K562 (cell line): ENCODE results near the gene S100A1. TPM values are rescaled to one million over a fixed set of nuclear protein-coding genes. Genes with fewer than 3 reads are reported as not detected.

ENCODE experiments used
- JUND ChIP-seq, 2 experiments: IDR thresholded peaks; 2 replicates in 1 of 2; 3 replicates in 1 of 2; pipeline ENCODE4 v1.6.1; 2011; ENCODE audit warnings: borderline replicate concordance in 2 of 2, low read depth in 2 of 2, low read length in 2 of 2, improper control_type of control experiment in 1 of 2, missing biosample characterization in 1 of 2, missing genetic modification characterization in 1 of 2, missing genetic modification reagents in 1 of 2
- KLF13 ChIP-seq: fragments of 450-650 bp; IDR thresholded peaks from 2 replicates; pipeline ENCODE4 v1.6.1; 2016; ENCODE audit warnings: missing genetic modification characterization, low read depth, mild to moderate bottlenecking, missing compliant biosample characterization, moderate library complexity, borderline replicate concordance
- KLF16 ChIP-seq: IDR thresholded peaks from 2 replicates; pipeline ENCODE4 v1.6.1; 2016; ENCODE audit warnings: antibody characterized with exemption
- POLR2G ChIP-seq: fragments of 200-400 bp; formaldehyde crosslinking; IDR thresholded peaks from 2 replicates; pipeline ENCODE4 v1.6.1; 2017; ENCODE audit warnings: low read depth, mild to moderate bottlenecking, antibody characterized with exemption, low read length, moderate library complexity
- ZNF586 ChIP-seq: fragments of 450-650 bp; formaldehyde crosslinking; conservative IDR thresholded peaks from 2 replicates; pipeline ENCODE4 v1.4.0; 2020; ENCODE audit warnings: mild to moderate bottlenecking, moderate library complexity
- polyA plus RNA-seq, 8 experiments: library from polyadenylated mRNA; depleted of rRNA in 4 of 8; stranded (reverse) in 5 of 8; unstranded in 3 of 8; fragments of >200 nt; fragmentation: Nextera tagmentation in 2 of 8; fragmentation: Illumina TruSeq in 1 of 8; extraction: Ambion mirVana in 2 of 8; extraction: Trizol in 1 of 8; gene quantifications; 2 replicates each; pipeline versions ENCODE4 v1.2.1 to v1.2.3, GENCODE V29; 2011 to 2014; ENCODE audit warnings: inconsistent platforms in 1 of 8, missing spikeins in 1 of 8
- total RNA-seq, 7 experiments: library from RNA; depleted of rRNA in 6 of 7; stranded (reverse); fragments of >200 nt in 6 of 7; fragmentation: Illumina TruSeq in 2 of 7; extraction: Trizol in 2 of 7; gene quantifications; 2 replicates each; pipeline versions ENCODE4 v1.2.1 to v1.2.3, GENCODE V29; 2011 to 2021; ENCODE audit warnings: low replicate concordance in 1 of 7
- TF ChIP-seq, protein P1 (sequence below), 2 experiments: fragments of 450-650 bp; IDR thresholded peaks; 2 replicates each; pipeline ENCODE4 v1.6.1; 2016; ENCODE audit warnings: mild to moderate bottlenecking in 2 of 2, borderline replicate concordance in 1 of 2, low read depth in 1 of 2, moderate library complexity in 1 of 2
- TF ChIP-seq, protein P2 (sequence below), 3 experiments: IDR thresholded peaks in 2 of 3; conservative IDR thresholded peaks in 1 of 3; 2 replicates each; pipeline ENCODE4 v1.5.1; 2011 to 2012; ENCODE audit warnings: low read length in 3 of 3, mild to moderate bottlenecking in 3 of 3, control low read depth in 2 of 3, improper control_type of control experiment in 1 of 3, inconsistent platforms in 1 of 3, low read depth in 1 of 3, mixed read lengths in 1 of 3, moderate library complexity in 1 of 3; ENCODE audit not compliant: insufficient read depth in 2 of 3
- TF ChIP-seq, protein P3 (sequence below): sonication (generic); formaldehyde crosslinking; IDR thresholded peaks from 2 replicates; pipeline ENCODE4 v1.8.1; 2023; ENCODE audit warnings: missing genetic modification reagents, mild to moderate bottlenecking, borderline replicate concordance
- TF ChIP-seq, protein P4 (sequence below): IDR thresholded peaks from 2 replicates; pipeline ENCODE4 v1.6.1; 2011; ENCODE audit not compliant: insufficient read length; ENCODE audit errors: extremely low read depth

S100A1 gene
- total and polyA plus RNA-seq, 9 of the 15 experiments (the other 6 are each of a cell fraction or from before 2014, with no cell fraction given), result 0.44 to 30.1 (median 12.7) TPM

DNA sequence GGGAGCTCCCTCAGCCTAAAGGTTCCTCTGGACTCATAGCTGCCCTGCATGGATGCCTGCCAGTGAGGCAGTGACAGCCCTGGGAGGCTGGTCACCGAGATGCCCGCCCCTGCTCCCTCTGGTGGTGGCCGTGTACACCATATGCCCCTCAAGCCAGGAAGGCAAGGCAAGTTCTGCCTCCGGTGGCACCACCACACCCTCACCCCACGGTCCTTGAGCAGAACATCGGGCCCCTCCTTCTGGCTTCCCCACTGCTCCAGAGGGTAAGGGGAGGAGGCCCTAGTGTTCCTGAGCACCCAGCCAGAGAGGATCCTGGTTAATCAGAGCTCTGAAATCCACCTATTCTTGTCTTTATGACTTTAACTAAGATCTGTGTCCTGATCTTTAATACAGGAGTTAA, 10.6 kb upstream of the S100A1 start (continued):
- TF ChIP-seq, protein P1, sequence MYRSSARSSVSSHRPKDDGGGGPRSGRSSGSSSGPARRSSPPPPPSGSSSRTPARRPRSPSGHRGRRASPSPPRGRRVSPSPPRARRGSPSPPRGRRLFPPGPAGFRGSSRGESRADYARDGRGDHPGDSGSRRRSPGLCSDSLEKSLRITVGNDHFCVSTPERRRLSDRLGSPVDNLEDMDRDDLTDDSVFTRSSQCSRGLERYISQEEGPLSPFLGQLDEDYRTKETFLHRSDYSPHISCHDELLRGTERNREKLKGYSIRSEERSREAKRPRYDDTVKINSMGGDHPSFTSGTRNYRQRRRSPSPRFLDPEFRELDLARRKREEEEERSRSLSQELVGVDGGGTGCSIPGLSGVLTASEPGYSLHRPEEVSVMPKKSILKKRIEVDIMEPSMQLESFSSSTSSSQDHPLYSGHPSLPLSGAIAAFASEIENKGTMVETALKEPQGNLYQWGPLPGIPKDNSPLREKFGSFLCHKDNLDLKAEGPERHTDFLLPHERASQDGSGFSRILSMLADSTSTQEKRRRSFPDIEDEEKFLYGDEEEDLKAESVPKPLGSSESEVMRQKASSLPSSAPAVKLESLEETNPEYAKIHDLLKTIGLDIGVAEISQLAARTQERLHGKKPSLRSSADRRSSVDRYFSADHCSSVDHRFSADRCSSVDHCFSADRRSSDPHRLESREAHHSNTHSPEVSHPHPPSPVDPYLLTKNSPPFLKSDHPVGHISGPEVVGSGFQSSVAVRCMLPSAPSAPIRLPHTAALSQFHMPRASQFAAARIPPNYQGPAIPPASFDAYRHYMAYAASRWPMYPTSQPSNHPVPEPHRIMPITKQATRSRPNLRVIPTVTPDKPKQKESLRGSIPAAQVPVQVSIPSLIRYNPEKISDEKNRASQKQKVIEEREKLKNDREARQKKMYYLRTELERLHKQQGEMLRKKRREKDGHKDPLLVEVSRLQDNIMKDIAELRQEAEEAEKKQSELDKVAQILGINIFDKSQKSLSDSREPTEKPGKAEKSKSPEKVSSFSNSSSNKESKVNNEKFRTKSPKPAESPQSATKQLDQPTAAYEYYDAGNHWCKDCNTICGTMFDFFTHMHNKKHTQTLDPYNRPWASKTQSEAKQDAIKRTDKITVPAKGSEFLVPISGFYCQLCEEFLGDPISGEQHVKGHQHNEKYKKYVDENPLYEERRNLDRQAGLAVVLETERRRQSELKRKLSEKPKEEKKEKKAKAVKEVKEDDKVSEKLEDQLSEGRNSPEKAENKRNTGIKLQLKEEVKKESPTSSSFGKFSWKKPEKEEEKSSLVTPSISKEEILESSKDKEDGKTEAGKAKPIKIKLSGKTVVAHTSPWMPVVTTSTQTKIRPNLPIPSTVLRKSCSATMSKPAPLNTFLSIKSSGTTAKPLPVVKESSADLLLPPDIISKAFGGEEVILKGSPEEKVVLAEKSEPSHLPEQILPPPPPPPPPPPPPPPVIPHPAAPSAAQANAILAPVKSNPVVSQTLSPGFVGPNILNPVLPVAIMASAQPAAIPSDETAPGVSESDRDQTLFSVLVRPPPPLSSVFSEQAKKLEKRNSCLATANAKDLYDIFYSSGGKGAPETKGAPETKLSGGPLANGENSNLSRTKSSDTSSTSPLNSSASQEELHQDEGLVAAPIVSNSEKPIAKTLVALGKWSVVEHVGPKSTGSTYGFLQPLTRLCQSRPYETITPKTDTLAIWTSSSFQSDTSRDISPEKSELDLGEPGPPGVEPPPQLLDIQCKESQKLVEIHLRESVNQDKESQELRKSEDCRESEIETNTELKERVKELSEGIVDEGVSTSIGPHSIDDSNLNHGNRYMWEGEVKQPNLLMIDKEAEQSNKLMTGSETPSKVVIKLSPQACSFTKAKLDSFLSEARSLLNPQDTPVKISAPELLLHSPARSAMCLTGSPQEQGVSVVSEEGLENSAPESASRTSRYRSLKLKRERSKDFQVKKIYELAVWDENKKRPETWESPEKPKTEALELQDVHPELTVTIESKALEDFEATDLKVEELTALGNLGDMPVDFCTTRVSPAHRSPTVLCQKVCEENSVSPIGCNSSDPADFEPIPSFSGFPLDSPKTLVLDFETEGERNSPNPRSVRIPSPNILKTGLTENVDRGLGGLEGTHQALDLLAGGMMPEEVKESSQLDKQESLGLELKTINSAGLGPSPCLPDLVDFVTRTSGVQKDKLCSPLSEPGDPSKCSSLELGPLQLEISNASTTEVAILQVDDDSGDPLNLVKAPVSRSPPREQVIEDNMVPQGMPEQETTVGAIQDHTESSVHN (IDR thresholded peaks at IDR 0.05; ENCODE audit: borderline replicate concordance in 1 of 2, low read depth in 1 of 2), result no peak
- TF ChIP-seq JUND (IDR thresholded peaks at IDR 0.05; ENCODE audit: borderline replicate concordance, low read depth, low read length), result 0 out of 2 replicates have a peak, but pooled peaks have one; percentile 15
- TF ChIP-seq JUND (tag; IDR thresholded peaks at IDR 0.05; ENCODE audit: borderline replicate concordance, low read depth, low read length), result no peak
- TF ChIP-seq, protein P2, sequence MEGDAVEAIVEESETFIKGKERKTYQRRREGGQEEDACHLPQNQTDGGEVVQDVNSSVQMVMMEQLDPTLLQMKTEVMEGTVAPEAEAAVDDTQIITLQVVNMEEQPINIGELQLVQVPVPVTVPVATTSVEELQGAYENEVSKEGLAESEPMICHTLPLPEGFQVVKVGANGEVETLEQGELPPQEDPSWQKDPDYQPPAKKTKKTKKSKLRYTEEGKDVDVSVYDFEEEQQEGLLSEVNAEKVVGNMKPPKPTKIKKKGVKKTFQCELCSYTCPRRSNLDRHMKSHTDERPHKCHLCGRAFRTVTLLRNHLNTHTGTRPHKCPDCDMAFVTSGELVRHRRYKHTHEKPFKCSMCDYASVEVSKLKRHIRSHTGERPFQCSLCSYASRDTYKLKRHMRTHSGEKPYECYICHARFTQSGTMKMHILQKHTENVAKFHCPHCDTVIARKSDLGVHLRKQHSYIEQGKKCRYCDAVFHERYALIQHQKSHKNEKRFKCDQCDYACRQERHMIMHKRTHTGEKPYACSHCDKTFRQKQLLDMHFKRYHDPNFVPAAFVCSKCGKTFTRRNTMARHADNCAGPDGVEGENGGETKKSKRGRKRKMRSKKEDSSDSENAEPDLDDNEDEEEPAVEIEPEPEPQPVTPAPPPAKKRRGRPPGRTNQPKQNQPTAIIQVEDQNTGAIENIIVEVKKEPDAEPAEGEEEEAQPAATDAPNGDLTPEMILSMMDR (IDR thresholded peaks at IDR 0.05 in 2 of 3, conservative IDR thresholded peaks at IDR 0.05 in 1 of 3; ENCODE audit: insufficient read depth in 2 of 3, low read depth in 1 of 3, low read length in 3 of 3), result peak; percentile 62 to 77 (median 76)
- TF ChIP-seq, protein P3, sequence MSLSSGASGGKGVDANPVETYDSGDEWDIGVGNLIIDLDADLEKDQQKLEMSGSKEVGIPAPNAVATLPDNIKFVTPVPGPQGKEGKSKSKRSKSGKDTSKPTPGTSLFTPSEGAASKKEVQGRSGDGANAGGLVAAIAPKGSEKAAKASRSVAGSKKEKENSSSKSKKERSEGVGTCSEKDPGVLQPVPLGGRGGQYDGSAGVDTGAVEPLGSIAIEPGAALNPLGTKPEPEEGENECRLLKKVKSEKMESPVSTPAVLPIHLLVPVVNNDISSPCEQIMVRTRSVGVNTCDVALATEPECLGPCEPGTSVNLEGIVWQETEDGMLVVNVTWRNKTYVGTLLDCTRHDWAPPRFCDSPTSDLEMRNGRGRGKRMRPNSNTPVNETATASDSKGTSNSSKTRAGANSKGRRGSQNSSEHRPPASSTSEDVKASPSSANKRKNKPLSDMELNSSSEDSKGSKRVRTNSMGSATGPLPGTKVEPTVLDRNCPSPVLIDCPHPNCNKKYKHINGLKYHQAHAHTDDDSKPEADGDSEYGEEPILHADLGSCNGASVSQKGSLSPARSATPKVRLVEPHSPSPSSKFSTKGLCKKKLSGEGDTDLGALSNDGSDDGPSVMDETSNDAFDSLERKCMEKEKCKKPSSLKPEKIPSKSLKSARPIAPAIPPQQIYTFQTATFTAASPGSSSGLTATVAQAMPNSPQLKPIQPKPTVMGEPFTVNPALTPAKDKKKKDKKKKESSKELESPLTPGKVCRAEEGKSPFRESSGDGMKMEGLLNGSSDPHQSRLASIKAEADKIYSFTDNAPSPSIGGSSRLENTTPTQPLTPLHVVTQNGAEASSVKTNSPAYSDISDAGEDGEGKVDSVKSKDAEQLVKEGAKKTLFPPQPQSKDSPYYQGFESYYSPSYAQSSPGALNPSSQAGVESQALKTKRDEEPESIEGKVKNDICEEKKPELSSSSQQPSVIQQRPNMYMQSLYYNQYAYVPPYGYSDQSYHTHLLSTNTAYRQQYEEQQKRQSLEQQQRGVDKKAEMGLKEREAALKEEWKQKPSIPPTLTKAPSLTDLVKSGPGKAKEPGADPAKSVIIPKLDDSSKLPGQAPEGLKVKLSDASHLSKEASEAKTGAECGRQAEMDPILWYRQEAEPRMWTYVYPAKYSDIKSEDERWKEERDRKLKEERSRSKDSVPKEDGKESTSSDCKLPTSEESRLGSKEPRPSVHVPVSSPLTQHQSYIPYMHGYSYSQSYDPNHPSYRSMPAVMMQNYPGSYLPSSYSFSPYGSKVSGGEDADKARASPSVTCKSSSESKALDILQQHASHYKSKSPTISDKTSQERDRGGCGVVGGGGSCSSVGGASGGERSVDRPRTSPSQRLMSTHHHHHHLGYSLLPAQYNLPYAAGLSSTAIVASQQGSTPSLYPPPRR (CRISPR knock-in tag), result no peak
- peak; percentile 47; the same call in 1 of the 2 replicates for TF ChIP-seq POLR2G
- TF ChIP-seq ZNF586 (CRISPR knock-in tag), result no peak
- peak; percentile 99 for TF ChIP-seq KLF13 (tag)
- 0 out of 2 replicates have a peak, but pooled peaks have one; percentile 6 for TF ChIP-seq KLF16
- TF ChIP-seq, protein P4, sequence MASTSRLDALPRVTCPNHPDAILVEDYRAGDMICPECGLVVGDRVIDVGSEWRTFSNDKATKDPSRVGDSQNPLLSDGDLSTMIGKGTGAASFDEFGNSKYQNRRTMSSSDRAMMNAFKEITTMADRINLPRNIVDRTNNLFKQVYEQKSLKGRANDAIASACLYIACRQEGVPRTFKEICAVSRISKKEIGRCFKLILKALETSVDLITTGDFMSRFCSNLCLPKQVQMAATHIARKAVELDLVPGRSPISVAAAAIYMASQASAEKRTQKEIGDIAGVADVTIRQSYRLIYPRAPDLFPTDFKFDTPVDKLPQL, result no peak
